Fibroblast of lung (primary cell): ENCODE results near the gene ADRB2. TPM values are rescaled to one million over a fixed set of nuclear protein-coding genes. Genes with fewer than 3 reads are reported as not detected.

Source experiments
- DNase-seq, 2 donors: peaks; one replicate each; pipeline versions ENCODE4 v3.0.0 to v3.0.0-alpha.2; 2010; ENCODE audit warnings: low read depth in 2 of 2
- H2AFZ ChIP-seq: 2 replicates; pipeline ENCODE4 v1.5.1; 2012; ENCODE audit warnings: low read length, control low read depth, inconsistent platforms
- H3K27ac ChIP-seq: 2 replicates; pipeline ENCODE4 v1.5.1; 2011; ENCODE audit warnings: low read length, control low read depth; ENCODE audit not compliant: insufficient read depth
- H3K27me3 ChIP-seq: 2 replicates; pipeline ENCODE4 v1.5.1; 2011; ENCODE audit warnings: mild to moderate bottlenecking, low read length; ENCODE audit not compliant: control insufficient read depth, insufficient read depth
- H3K36me3 ChIP-seq: 2 replicates; pipeline ENCODE4 v1.5.1; 2011; ENCODE audit warnings: low read length; ENCODE audit not compliant: control insufficient read depth, insufficient read depth
- H3K4me1 ChIP-seq: 2 replicates; pipeline ENCODE4 v1.5.1; 2011; ENCODE audit warnings: low read length; ENCODE audit not compliant: control insufficient read depth, insufficient read depth; ENCODE audit errors: extremely low read depth
- H3K4me2 ChIP-seq: 2 replicates; pipeline ENCODE4 v1.5.1; 2011; ENCODE audit warnings: low read length, control low read depth; ENCODE audit not compliant: insufficient read depth; ENCODE audit errors: extremely low read depth
- H3K4me3 ChIP-seq, 4 experiments: fragments of 200-600 bp in 1 of 4; sonication (generic) in 1 of 4; replicated peaks in 1 of 4; 2 replicates each; pipeline ENCODE4 v1.5.1; 2011 to 2016; ENCODE audit warnings: low read length in 4 of 4, low read depth in 3 of 4, mild to moderate bottlenecking in 3 of 4, control low read depth in 2 of 4, inconsistent platforms in 1 of 4, mixed read lengths in 1 of 4; ENCODE audit not compliant: insufficient read depth in 1 of 4; ENCODE audit errors: control extremely low read depth in 1 of 4
- H3K79me2 ChIP-seq: 2 replicates; pipeline ENCODE4 v1.5.1; 2012; ENCODE audit warnings: mild to moderate bottlenecking, low read length, inconsistent platforms; ENCODE audit not compliant: control insufficient read depth, insufficient read depth
- H3K9ac ChIP-seq: 2 replicates; pipeline ENCODE4 v1.5.1; 2011; ENCODE audit warnings: mild to moderate bottlenecking, low read length, control low read depth; ENCODE audit not compliant: insufficient read depth
- H3K9me3 ChIP-seq: 2 replicates; pipeline ENCODE4 v1.5.1; 2012; ENCODE audit warnings: low read depth, low read length; ENCODE audit not compliant: control insufficient read depth, insufficient read depth
- H4K20me1 ChIP-seq: 2 replicates; pipeline ENCODE4 v1.5.1; 2011; ENCODE audit warnings: low read length; ENCODE audit not compliant: control insufficient read depth, insufficient read depth; ENCODE audit errors: extremely low read depth
- EZH2 ChIP-seq: IDR thresholded peaks from 2 replicates; pipeline ENCODE4 v1.5.1; 2012; ENCODE audit warnings: low read length, control low read depth, mild to moderate bottlenecking; ENCODE audit errors: missing control alignments
- polyA plus RNA-seq, 2 donors: library from polyadenylated mRNA; depleted of rRNA in 1 of 2; stranded (reverse) in 1 of 2; unstranded in 1 of 2; fragments of >200 nt; gene quantifications; 2 replicates each; pipeline ENCODE4 v1.2.1, GENCODE V29; 2011 to 2012; ENCODE audit warnings: missing spikeins in 1 of 2
- total RNA-seq: library from RNA; depleted of rRNA; stranded (reverse); fragments of >200 nt; gene quantifications from 2 replicates; pipeline ENCODE4 v1.2.1, GENCODE V29; 2014
- TF ChIP-seq, protein P1 (sequence below), 2 donors: IDR thresholded peaks in 1 of 2; conservative IDR thresholded peaks in 1 of 2; 1 replicate in 1 of 2; 2 replicates in 1 of 2; pipeline ENCODE4 v1.5.1; 2011 to 2012; ENCODE audit warnings: low read length in 2 of 2, control low read depth in 1 of 2, inconsistent platforms in 1 of 2, low read depth in 1 of 2, mild to moderate bottlenecking in 1 of 2

The ADRB2 gene
- total and polyA plus RNA-seq, 2 donors (not counting 1 experiment from before 2014, with no cell fraction given), result 0.60 to 4.5 TPM

DNA sequence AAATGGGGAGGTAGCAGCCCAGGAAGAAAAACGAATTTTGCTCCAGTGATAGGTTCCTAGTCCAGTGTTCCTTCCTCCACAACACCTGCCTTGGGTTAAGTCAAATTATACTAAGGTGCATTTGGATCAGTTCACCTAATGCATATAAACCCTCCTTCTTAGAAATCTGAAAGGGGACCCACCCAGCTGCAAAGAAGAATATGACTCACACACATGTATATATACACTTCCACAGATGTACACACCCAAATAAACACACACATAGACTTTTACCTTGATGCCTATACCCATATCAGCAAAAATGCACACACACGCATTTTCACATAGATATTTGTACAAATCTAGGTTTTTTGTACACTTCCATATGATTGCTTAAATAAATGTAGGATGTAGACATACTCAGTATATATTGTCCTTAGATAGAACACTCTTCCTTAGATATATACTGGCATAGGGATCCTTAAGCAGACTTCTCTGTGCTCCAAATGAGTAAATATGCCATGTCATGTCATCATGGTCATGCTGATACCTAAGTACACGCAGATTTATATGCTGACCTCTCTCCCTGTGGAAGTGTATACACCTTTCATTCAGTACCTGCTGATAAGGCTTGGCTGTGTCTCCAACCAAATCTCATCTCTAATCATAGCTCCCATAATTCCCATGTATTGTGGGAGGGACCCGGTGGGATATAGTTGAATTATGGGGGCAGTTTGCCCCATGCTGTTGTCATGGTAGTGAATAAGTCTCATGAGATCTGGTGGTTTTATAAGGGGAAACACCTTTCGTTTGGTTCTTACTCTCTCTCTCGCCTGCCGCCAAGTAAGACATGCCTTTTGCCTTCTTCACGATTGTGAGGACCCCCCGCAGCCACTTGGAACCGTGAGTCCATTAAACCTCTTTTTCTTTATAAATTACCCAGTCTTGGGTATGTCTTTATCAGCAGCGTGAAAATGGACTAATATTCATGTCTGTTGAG is 10.2 kb downstream of the ADRB2 start:
- Histone ChIP-seq H3K9me3 (no peaks in the 10 kb centered on the region), H3K4me2 (no peak overlapping the region), H3K79me2 (no peaks in the 10 kb centered on the region), H3K27ac (no peak overlapping the region), H4K20me1 (no peaks in the 10 kb centered on the region), H3K4me3 (no peak overlapping the region), H3K36me3 (no peaks in the 10 kb centered on the region), H3K9ac (no peak overlapping the region), H3K4me1 (no peaks in the 10 kb centered on the region), H3K27me3 (no peaks in the 10 kb centered on the region), H2AFZ (no peak overlapping the region)
- DNase-seq, result no peak
- TF ChIP-seq, protein P1, sequence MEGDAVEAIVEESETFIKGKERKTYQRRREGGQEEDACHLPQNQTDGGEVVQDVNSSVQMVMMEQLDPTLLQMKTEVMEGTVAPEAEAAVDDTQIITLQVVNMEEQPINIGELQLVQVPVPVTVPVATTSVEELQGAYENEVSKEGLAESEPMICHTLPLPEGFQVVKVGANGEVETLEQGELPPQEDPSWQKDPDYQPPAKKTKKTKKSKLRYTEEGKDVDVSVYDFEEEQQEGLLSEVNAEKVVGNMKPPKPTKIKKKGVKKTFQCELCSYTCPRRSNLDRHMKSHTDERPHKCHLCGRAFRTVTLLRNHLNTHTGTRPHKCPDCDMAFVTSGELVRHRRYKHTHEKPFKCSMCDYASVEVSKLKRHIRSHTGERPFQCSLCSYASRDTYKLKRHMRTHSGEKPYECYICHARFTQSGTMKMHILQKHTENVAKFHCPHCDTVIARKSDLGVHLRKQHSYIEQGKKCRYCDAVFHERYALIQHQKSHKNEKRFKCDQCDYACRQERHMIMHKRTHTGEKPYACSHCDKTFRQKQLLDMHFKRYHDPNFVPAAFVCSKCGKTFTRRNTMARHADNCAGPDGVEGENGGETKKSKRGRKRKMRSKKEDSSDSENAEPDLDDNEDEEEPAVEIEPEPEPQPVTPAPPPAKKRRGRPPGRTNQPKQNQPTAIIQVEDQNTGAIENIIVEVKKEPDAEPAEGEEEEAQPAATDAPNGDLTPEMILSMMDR (conservative IDR thresholded peaks at IDR 0.05 in 1 of 2, IDR thresholded peaks at IDR 0.05 in 1 of 2; ENCODE audit: low read depth in 1 of 2, low read length in 2 of 2), result no peak
- TF ChIP-seq EZH2, result no peak

DNA sequence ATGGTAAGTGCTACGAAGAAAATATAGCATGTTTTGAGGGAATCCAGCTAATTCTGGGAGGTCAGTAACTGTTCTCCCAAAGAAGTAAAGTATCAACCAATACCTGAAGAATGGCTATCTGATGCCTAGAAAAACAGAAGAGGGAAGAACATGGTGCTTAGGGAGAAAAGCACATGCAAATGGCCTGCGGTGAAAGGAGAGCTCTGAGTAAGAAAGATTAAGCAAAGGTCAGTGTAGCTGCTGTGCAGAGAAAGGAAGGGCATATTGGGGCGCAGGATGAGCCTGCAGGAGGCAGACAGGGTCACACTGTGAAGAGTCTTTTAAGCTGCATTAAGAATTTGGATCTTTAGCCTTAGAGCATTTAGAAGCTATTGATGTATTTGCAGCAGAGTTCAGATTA is 11.0 kb downstream of the ADRB2 start:
- H3K4me1 ChIP-seq, result no peaks in the 10 kb centered on the region
- H3K9me3 ChIP-seq, result no peaks in the 10 kb centered on the region
- no peak for DNase-seq
- no peak overlapping the region for H3K27ac ChIP-seq
- H3K27me3 ChIP-seq, result no peaks in the 10 kb centered on the region
- no peaks in the 10 kb centered on the region for H3K36me3 ChIP-seq
- H2AFZ ChIP-seq, result no peak overlapping the region
- H3K9ac ChIP-seq, result no peak overlapping the region
- TF ChIP-seq, protein P1 (conservative IDR thresholded peaks at IDR 0.05 in 1 of 2, IDR thresholded peaks at IDR 0.05 in 1 of 2; ENCODE audit: low read depth in 1 of 2, low read length in 2 of 2), result no peak
- no peak for TF ChIP-seq EZH2
- H4K20me1 ChIP-seq, result no peaks in the 10 kb centered on the region
- no peak overlapping the region for H3K4me3 ChIP-seq
- H3K4me2 ChIP-seq, result no peak overlapping the region
- H3K79me2 ChIP-seq, result no peaks in the 10 kb centered on the region

DNA sequence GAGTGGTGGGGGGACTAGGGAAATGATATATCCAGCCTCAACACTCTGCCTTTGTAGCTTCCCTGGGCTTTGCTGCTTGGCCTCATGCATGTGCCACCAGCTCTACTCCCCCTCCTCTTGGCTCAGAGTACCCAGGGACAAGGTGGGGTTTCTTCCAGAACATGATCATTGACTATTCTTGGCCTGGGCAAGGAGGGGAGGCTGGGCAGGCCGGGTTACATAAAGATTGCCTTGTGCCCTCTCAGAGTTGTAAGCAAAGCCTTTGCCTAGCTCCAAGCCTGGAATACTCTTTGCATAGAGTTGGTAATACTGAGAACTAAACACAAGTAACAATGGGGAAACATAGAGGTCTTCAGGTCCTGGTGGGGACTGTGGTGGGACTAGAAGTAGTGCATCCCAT is 11.9 kb downstream of the ADRB2 start:
- TF ChIP-seq, protein P1 (conservative IDR thresholded peaks at IDR 0.05 in 1 of 2, IDR thresholded peaks at IDR 0.05 in 1 of 2; ENCODE audit: low read depth in 1 of 2, low read length in 2 of 2), result no peak
- no peak for TF ChIP-seq EZH2
- Histone ChIP-seq H3K79me2 (no peaks in the 10 kb centered on the region), H3K9me3 (no peaks in the 10 kb centered on the region)

More for the DNA sequence above, 11.9 kb downstream of the ADRB2 start:
- Histone ChIP-seq H3K9ac (no peak overlapping the region), H3K27ac (no peak overlapping the region), H2AFZ (no peak overlapping the region), H3K4me2 (no peak overlapping the region), H3K4me1 (peaks cover 4% of the 10 kb centered on the region), H3K36me3 (no peaks in the 10 kb centered on the region), H3K27me3 (no peaks in the 10 kb centered on the region), H3K4me3 (no peak overlapping the region), H4K20me1 (no peaks in the 10 kb centered on the region)
- no peak for DNase-seq
